ENCODE measurements around the gene RAB6B.

GRCh38 chr3:133890037-133890436, 5.6 kb downstream of the RAB6B start:
- TF ChIP-seq CTCF (conservative IDR thresholded peaks at IDR 0.05; ENCODE audit: low read depth, low read length) (no peak), EZH2 (IDR thresholded peaks at IDR 0.05; ENCODE audit: borderline replicate concordance, low read depth, low read length, poor library complexity, severe bottlenecking) (no peak)
